Esophagus muscularis mucosa (tissue), 3 donors: ENCODE results near the gene KCNIP3.

Source experiments
- POLR2A ChIP-seq: fragments of 450-650 bp; IDR thresholded peaks from one replicate; pipeline ENCODE4 v1.6.1; 2017; ENCODE audit warnings: antibody characterized with exemption, moderate library complexity, mild to moderate bottlenecking, low read depth
- POLR2AphosphoS5 ChIP-seq, 2 donors: sonication (generic); formaldehyde crosslinking; IDR thresholded peaks; one replicate each; pipeline ENCODE4 v1.6.1; 2017; ENCODE audit warnings: antibody characterized with exemption in 2 of 2
- TF ChIP-seq, protein P1 (sequence below), 3 experiments: fragments of 200-600 bp in 2 of 3; fragments of 450-650 bp in 1 of 3; sonication (generic) in 2 of 3; IDR thresholded peaks; one replicate each; pipeline ENCODE4 v1.5.1; 2017 to 2019; ENCODE audit warnings: antibody characterized with exemption in 3 of 3, mild to moderate bottlenecking in 2 of 3, moderate library complexity in 1 of 3

DNA sequence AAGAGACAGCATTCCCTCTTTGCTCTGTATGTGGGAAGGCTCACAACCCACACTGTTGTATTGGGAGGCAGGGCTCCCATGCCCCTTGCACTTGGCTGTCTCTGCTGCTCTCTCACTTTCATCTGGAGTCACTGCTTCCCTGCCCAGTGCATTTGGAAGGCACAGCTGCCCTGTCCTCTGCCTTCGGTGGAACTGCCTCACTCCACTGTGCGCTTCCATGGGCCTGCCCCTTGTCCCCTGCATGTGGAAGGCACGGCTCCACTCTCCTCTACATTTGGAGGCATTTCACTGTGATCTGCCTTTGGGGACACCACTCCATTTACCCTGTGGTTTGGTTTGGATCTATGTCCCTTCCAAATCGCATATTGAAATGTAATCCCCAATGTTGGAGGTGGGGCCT lies 32.0 kb upstream of the KCNIP3 start:
- TF ChIP-seq POLR2AphosphoS5 (IDR thresholded peaks at IDR 0.05) = no peak
- no peak for TF ChIP-seq POLR2A
- TF ChIP-seq, protein P1, sequence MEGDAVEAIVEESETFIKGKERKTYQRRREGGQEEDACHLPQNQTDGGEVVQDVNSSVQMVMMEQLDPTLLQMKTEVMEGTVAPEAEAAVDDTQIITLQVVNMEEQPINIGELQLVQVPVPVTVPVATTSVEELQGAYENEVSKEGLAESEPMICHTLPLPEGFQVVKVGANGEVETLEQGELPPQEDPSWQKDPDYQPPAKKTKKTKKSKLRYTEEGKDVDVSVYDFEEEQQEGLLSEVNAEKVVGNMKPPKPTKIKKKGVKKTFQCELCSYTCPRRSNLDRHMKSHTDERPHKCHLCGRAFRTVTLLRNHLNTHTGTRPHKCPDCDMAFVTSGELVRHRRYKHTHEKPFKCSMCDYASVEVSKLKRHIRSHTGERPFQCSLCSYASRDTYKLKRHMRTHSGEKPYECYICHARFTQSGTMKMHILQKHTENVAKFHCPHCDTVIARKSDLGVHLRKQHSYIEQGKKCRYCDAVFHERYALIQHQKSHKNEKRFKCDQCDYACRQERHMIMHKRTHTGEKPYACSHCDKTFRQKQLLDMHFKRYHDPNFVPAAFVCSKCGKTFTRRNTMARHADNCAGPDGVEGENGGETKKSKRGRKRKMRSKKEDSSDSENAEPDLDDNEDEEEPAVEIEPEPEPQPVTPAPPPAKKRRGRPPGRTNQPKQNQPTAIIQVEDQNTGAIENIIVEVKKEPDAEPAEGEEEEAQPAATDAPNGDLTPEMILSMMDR (IDR thresholded peaks at IDR 0.05) = no peak
